Lung (tissue), 12 donors: Measurements from ENCODE around the gene SIRT6. TPM values are rescaled to one million over a fixed set of nuclear protein-coding genes. Genes with fewer than 3 reads are reported as not detected.

ENCODE experiments used
- ATAC-seq: fragments of 200-7000 bp; cut with Tn5 transposase; one replicate; pipeline ENCODE4 v1.9.1; 2020; ENCODE audit warnings: moderate number of reproducible peaks; ENCODE audit not compliant: insufficient read depth, low FRiP score
- DNase-seq, 3 donors: peaks; one replicate each; pipeline ENCODE4 v3.0.0-alpha.2; 2013 to 2017
- H3K27ac ChIP-seq, 2 donors: one replicate each; pipeline ENCODE4 v1.5.1; 2013; ENCODE audit warnings: mild to moderate bottlenecking in 2 of 2, moderate library complexity in 2 of 2, control low read depth in 1 of 2, inconsistent platforms in 1 of 2, low read depth in 1 of 2, low read length in 1 of 2
- H3K27me3 ChIP-seq, 3 donors: one replicate each; pipeline ENCODE4 v1.5.1; 2013; ENCODE audit warnings: low read length in 2 of 3; ENCODE audit not compliant: control insufficient read depth in 3 of 3, insufficient read depth in 3 of 3
- H3K36me3 ChIP-seq, 4 donors: one replicate each; pipeline ENCODE4 v1.5.1; 2013; ENCODE audit warnings: low read length in 4 of 4, mild to moderate bottlenecking in 1 of 4, moderate library complexity in 1 of 4; ENCODE audit not compliant: control insufficient read depth in 4 of 4, insufficient read depth in 4 of 4
- H3K4me1 ChIP-seq, 5 donors: one replicate each; pipeline ENCODE4 v1.5.1; 2013; ENCODE audit warnings: low read length in 5 of 5, mild to moderate bottlenecking in 2 of 5, moderate library complexity in 1 of 5; ENCODE audit not compliant: control insufficient read depth in 5 of 5, insufficient read depth in 5 of 5
- H3K4me3 ChIP-seq: one replicate; pipeline ENCODE4 v1.5.1; 2013; ENCODE audit warnings: mild to moderate bottlenecking, control low read depth, moderate library complexity
- H3K9ac ChIP-seq, 2 donors: one replicate each; pipeline ENCODE4 v1.5.1; 2013; ENCODE audit warnings: low read length in 2 of 2, control low read depth in 1 of 2; ENCODE audit not compliant: insufficient read depth in 1 of 2
- H3K9me3 ChIP-seq, 4 donors: one replicate each; pipeline ENCODE4 v1.5.1; 2013; ENCODE audit warnings: low read length in 3 of 4, mild to moderate bottlenecking in 1 of 4, moderate library complexity in 1 of 4; ENCODE audit not compliant: control insufficient read depth in 4 of 4, insufficient read depth in 3 of 4
- CTCF ChIP-seq: IDR thresholded peaks from 2 replicates; pipeline ENCODE4 v1.5.1; 2012; ENCODE audit warnings: mild to moderate bottlenecking; ENCODE audit errors: control extremely low read depth, extremely low read depth
- WGBS, 2 donors: extraction: QIAGEN DNeasy Blood & Tissue Kit; methylation state at CpG; one replicate each; pipeline ENCODE4 v1.1.7; 2013; 5-methylcytosine and 5-hydroxymethylcytosine counted together
- polyA plus RNA-seq, 2 donors: library from polyadenylated mRNA; stranded (reverse); fragments of 200-250 nt; gene quantifications; one replicate each; pipeline ENCODE4 v1.2.1, GENCODE V29; 2013
- total RNA-seq, 2 donors: library from RNA; depleted of rRNA in 1 of 2; stranded (reverse); fragments of >200 nt in 1 of 2; gene quantifications; one replicate each; pipeline ENCODE4 v1.2.1, GENCODE V29; 2014 to 2021
- donor health status: control.
- donor health status: control.
- donor health status: Bipolar disorder and iron deficiency.
- donor health status: healthy.
- donor health status: DM: yes; HTN: yes; CAD: no.

SIRT6 gene
- total and polyA plus RNA-seq, 4 donors = 10.2 to 36.5 (median 29.2) TPM

- no peak overlapping the region for H3K4me3 ChIP-seq
- no peak for TF ChIP-seq CTCF
- no peaks in the 10 kb centered on the region for H3K4me1 ChIP-seq
- no peak overlapping the region for H3K27ac ChIP-seq
- DNase-seq (no peak), ATAC-seq (no peak)
- 63 to 65% methylated on average over 3 of the region's 3 CpGs for WGBS, 2 donors
- no peaks in the 10 kb centered on the region for H3K36me3 ChIP-seq
- peaks cover 0 to 2% (median 0%) of the 10 kb centered on the region in 4 donors for H3K9me3 ChIP-seq
- H3K27me3 ChIP-seq = peaks cover 0 to 3% (median 0%) of the 10 kb centered on the region in 3 donors
- H3K9ac ChIP-seq = no peak overlapping the region
Observed at GRCh38 chr19:4213116-4213515, 30.8 kb upstream of the SIRT6 start.

- DNase-seq = no peak
- 83 to 86% methylated on average over 13 to 15 of the region's 15 CpGs for WGBS, 2 donors
- H3K27ac ChIP-seq = no peak overlapping the region
Observed at GRCh38 chr19:4210166-4210731, 27.9 kb upstream of the SIRT6 start.

GRCh38 chr19:4208385-4209094 lies 26.2 kb upstream of the SIRT6 start:
- no peak overlapping the region for H3K27ac ChIP-seq
- no peak overlapping the region for H3K4me3 ChIP-seq
- ATAC-seq (no peak), DNase-seq (no peak)
- no peaks in the 10 kb centered on the region for H3K36me3 ChIP-seq
- no peak overlapping the region for H3K9ac ChIP-seq
- 79 to 85% methylated on average over 13 of the region's 13 CpGs for WGBS, 2 donors
- no peak for TF ChIP-seq CTCF
- H3K27me3 ChIP-seq = peaks cover 0 to 3% (median 0%) of the 10 kb centered on the region in 3 donors
- H3K9me3 ChIP-seq = peaks cover 0 to 4% (median 0%) of the 10 kb centered on the region in 4 donors
- no peaks in the 10 kb centered on the region for H3K4me1 ChIP-seq

More at GRCh38 chr19:4210166-4210731, 27.9 kb upstream of the SIRT6 start:
- no peak overlapping the region for H3K4me3 ChIP-seq
- peaks cover 0 to 4% (median 0%) of the 10 kb centered on the region in 4 donors for H3K9me3 ChIP-seq
- H3K4me1 ChIP-seq = no peaks in the 10 kb centered on the region
- ATAC-seq = no peak
- H3K9ac ChIP-seq = no peak overlapping the region
- peaks cover 0 to 3% (median 0%) of the 10 kb centered on the region in 3 donors for H3K27me3 ChIP-seq
- TF ChIP-seq CTCF = no peak
- no peaks in the 10 kb centered on the region for H3K36me3 ChIP-seq
